ENCODE results near the gene CISH. TPM values are rescaled to one million over a fixed set of nuclear protein-coding genes. Genes with fewer than 3 reads are reported as not detected.

The CISH gene
- total and polyA plus RNA-seq, 10 of the 15 experiments (the other 5 are each of a cell fraction or from before 2014, with no cell fraction given), result 0.21 to 4.4 (median 1.8) TPM

GRCh38 chr3:50574444-50574831, 37.1 kb downstream of the CISH start (continued):
- TF ChIP-seq E2F8 (IDR thresholded peaks at IDR 0.05; ENCODE audit: low read depth, partially characterized antibody) (no peak), NRF1 (conservative IDR thresholded peaks at IDR 0.05; ENCODE audit: low read depth, low read length) (no peak), ATF7 (IDR thresholded peaks at IDR 0.05; ENCODE audit: low read depth) (no peak), HDAC6 (IDR thresholded peaks at IDR 0.05; ENCODE audit: unreplicated experiment) (no peak), JUNB (IDR thresholded peaks at IDR 0.05) (no peak), YY1 (IDR thresholded peaks at IDR 0.05; ENCODE audit: low read depth, low read length) (no peak), ZNF24 (IDR thresholded peaks at IDR 0.05) (no peak), ZNF384 (IDR thresholded peaks at IDR 0.05; ENCODE audit: borderline replicate concordance, low read depth, low read length) (no peak)

- SMC1A ChIA-PET (ENCODE audit: uncharacterized antibody, unreplicated experiment), result interaction anchor here (5.6 to 6.5 kb wide), 2 partner anchors 17 to 40 kb away, joined by 93 to 137 read pairs; partner anchors contain the start of genes CISH and MAPKAPK3
- intact Hi-C loops (cut with micrococcal nuclease; ENCODE audit: unreplicated experiment) (loop anchor here (2.0 kb wide), 1 partner anchor 17 kb away; no protein-coding TSS in a partner anchor), in situ Hi-C loops (cut with MboI) (no loop called here)
- TF ChIP-seq BACH1 (IDR thresholded peaks at IDR 0.05; ENCODE audit: borderline replicate concordance) (no peak), POU2F2 (IDR thresholded peaks at IDR 0.05; ENCODE audit: borderline replicate concordance, low read depth, low read length) (no peak), WRNIP1 (IDR thresholded peaks at IDR 0.05; ENCODE audit: borderline replicate concordance, low read depth, low read length) (no peak), ZBTB4 (CRISPR knock-in tag; IDR thresholded peaks at IDR 0.05) (no peak), BRCA1 (IDR thresholded peaks at IDR 0.05; ENCODE audit: low read depth, low read length) (no peak)
Measured at GRCh38 chr3:50573566-50574443, 37.8 kb downstream of the CISH start.

More at GRCh38 chr3:50573566-50574443, 37.8 kb downstream of the CISH start:
- H3K4me2 ChIP-seq (ENCODE audit: control insufficient read depth, insufficient read depth), result no peak overlapping the region
- peaks cover 7% of the 10 kb centered on the region for H3K4me1 ChIP-seq (ENCODE audit: control insufficient read depth, insufficient read depth, low read length)
- ATAC-seq (no peak), FAIRE-seq (no peak), DNase-seq (ENCODE audit: low read depth, low spot score) (no peak)
- no peak overlapping the region for H2AFZ ChIP-seq (ENCODE audit: control insufficient read depth, low read depth, low read length)
- ChIA-PET POLR2A (interaction anchor here (1.4 kb wide), 1 partner anchor 16 kb away, joined by 4 read pairs; no protein-coding TSS in a partner anchor), RAD21 (ENCODE audit: unreplicated experiment) (interaction anchor here (1.0 to 7.1 kb wide), 4 partner anchors 12 to 798 kb away, joined by 3 to 244 read pairs (median 51); partner anchors contain the start of genes CISH and MAPKAPK3), CTCF (interaction anchor here (1.1 to 11.6 kb wide), 6 partner anchors 16 to 222 kb away, joined by 3 to 410 read pairs (median 12); partner anchors contain the start of genes CISH and MAPKAPK3)
- no peak overlapping the region for H3K4me3 ChIP-seq
- H3K27ac ChIP-seq (ENCODE audit: control insufficient read depth, insufficient read depth), result no peak overlapping the region
- WGBS (ENCODE audit: insufficient coverage, insufficient replicate concordance, low lambda C conversion rate, missing lambda C conversion rate), result 65% methylated on average over 8 of the region's 8 CpGs
- no peaks in the 10 kb centered on the region for H3K9me3 ChIP-seq (replicated peaks; ENCODE audit: control insufficient read depth, insufficient read depth, low read length)
- H3K9ac ChIP-seq (ENCODE audit: control insufficient read depth, insufficient read depth, low read length), result no peak overlapping the region
- no peaks in the 10 kb centered on the region for H4K20me1 ChIP-seq (ENCODE audit: control insufficient read depth, insufficient read depth)
- H3K36me3 ChIP-seq (ENCODE audit: control insufficient read depth in 2 of 2, insufficient read depth in 2 of 2, low read length in 1 of 2), result no peaks in the 10 kb centered on the region; a peak in 2 of 4 replicates
- H3K79me2 ChIP-seq (ENCODE audit: control insufficient read depth, insufficient read depth, low read length), result peaks cover 5% of the 10 kb centered on the region
- H3K27me3 ChIP-seq (replicated peaks in 1 of 2; ENCODE audit: control insufficient read depth in 2 of 2, insufficient read depth in 2 of 2, low read length in 1 of 2), result no peaks in the 10 kb centered on the region
- no TSS peak for BruUV-seq (replicated peaks)

Measured in GM12878 (cell line).